Ovary (tissue), 3 donors: Measurements from ENCODE around the gene CRLF1.

Source experiments
- POLR2A ChIP-seq: fragments of 450-650 bp; IDR thresholded peaks from one replicate; pipeline ENCODE4 v1.6.1; 2017; ENCODE audit warnings: antibody characterized with exemption, mild to moderate bottlenecking, moderate library complexity
- TF ChIP-seq, protein P1 (sequence below), 3 donors: fragments of 450-650 bp in 2 of 3; fragments of 200-600 bp in 1 of 3; IDR thresholded peaks; one replicate each; pipeline versions ENCODE4 v1.5.1 to v1.8.0; 2016 to 2022; ENCODE audit warnings: antibody characterized with exemption in 3 of 3, mild to moderate bottlenecking in 1 of 3
- donor health status: DM: no; HTN: no; CAD: no.

DNA sequence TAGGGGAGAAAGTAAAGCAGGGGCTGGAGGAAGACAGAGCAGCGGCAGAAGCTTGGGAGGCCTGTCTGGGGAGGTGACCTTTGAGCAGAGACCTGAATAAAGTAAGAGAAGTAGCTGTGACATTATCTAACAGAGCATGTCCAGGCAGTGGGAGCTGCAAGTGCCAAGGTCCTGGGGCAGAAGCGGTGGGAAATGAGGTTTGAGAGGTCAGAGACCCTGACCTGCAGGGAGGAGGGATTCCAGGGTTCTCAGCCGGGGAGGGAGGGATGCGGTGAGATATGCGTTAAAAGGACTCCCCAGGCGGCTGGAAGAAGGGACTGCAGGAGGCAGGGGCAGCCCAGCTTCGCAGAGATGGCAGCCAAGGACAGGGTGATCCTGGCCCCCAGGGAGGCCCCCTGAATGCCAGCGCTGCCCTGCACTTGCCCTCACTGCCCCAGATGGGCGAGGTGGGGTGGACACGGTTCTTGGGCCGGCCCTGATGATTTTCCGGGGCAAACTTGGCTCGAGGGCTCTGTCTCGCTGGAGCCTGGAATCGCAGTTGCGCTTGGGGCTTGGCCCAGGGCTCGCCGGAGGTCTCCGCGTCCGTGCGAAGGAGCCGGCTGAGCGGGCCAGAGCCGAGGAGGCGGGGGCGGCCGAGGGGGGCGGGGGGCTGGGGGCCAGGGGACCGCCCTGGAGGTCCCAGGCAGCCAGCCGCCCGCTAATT, 3.2 kb downstream of the CRLF1 start:
- TF ChIP-seq, protein P1, sequence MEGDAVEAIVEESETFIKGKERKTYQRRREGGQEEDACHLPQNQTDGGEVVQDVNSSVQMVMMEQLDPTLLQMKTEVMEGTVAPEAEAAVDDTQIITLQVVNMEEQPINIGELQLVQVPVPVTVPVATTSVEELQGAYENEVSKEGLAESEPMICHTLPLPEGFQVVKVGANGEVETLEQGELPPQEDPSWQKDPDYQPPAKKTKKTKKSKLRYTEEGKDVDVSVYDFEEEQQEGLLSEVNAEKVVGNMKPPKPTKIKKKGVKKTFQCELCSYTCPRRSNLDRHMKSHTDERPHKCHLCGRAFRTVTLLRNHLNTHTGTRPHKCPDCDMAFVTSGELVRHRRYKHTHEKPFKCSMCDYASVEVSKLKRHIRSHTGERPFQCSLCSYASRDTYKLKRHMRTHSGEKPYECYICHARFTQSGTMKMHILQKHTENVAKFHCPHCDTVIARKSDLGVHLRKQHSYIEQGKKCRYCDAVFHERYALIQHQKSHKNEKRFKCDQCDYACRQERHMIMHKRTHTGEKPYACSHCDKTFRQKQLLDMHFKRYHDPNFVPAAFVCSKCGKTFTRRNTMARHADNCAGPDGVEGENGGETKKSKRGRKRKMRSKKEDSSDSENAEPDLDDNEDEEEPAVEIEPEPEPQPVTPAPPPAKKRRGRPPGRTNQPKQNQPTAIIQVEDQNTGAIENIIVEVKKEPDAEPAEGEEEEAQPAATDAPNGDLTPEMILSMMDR (IDR thresholded peaks at IDR 0.05): no peak
- no peak for TF ChIP-seq POLR2A
